ENCODE measurements around the gene RADIL.

Gene RADIL

GRCh38 chr7:4785371-4785770, 98.1 kb downstream of the RADIL start:
- ChIA-PET POLR2A (interaction anchor here (1.3 kb wide), 1 partner anchor 10 kb away, joined by 4 read pairs; the partner anchor contains the start of gene AP5Z1), CTCF (no interaction called here)
- Histone ChIP-seq H3K27ac (ENCODE audit: extremely low read depth, low read depth, low read length) (no peak overlapping the region), H3K4me3 (ENCODE audit: low read depth, low read length) (no peak overlapping the region), H3K9me3 (ENCODE audit: control insufficient read depth, insufficient read depth, low read depth, low read length) (no peaks in the 10 kb centered on the region), H3K36me3 (ENCODE audit: control insufficient read depth in 2 of 2, insufficient read depth in 1 of 2, low read length in 2 of 2) (peaks cover 0 to 54% of the 10 kb centered on the region in 2 experiments; a peak in 2 of 3 replicates), H3K4me1 (ENCODE audit: control insufficient read depth, insufficient read depth, low read length) (no peaks in the 10 kb centered on the region)
- TF ChIP-seq GFI1B (tag by site-specific recombination; IDR thresholded peaks at IDR 0.05): no peak
- no peak for TF ChIP-seq PRDM4 (tag by site-specific recombination; IDR thresholded peaks at IDR 0.05)
- no peak for TF ChIP-seq ZNF701 (tag by site-specific recombination; IDR thresholded peaks at IDR 0.05)
- TF ChIP-seq KLF9 (tag by site-specific recombination; IDR thresholded peaks at IDR 0.05; ENCODE audit: low read depth): no peak
- no peak for TF ChIP-seq ZSCAN16 (tag by site-specific recombination; IDR thresholded peaks at IDR 0.05)
- no peak for TF ChIP-seq ZNF623 (tag by site-specific recombination; IDR thresholded peaks at IDR 0.05)
- no peak for TF ChIP-seq HOXD13 (CRISPR knock-in tag; IDR thresholded peaks at IDR 0.05; ENCODE audit: borderline replicate concordance)
- no peak for TF ChIP-seq HIC1 (tag by site-specific recombination; IDR thresholded peaks at IDR 0.05)
- TF ChIP-seq ZNF24 (tag by site-specific recombination; IDR thresholded peaks at IDR 0.05): no peak
- TF ChIP-seq REST (tag by site-specific recombination; IDR thresholded peaks at IDR 0.05): no peak
- TF ChIP-seq ZSCAN23 (tag by site-specific recombination; IDR thresholded peaks at IDR 0.05): no peak
- no peak for TF ChIP-seq INSM2 (tag by site-specific recombination; IDR thresholded peaks at IDR 0.05)
- no peak for TF ChIP-seq ZSCAN5A (tag by site-specific recombination; IDR thresholded peaks at IDR 0.05)
- TF ChIP-seq ZNF645 (tag by site-specific recombination; IDR thresholded peaks at IDR 0.05): no peak
- TF ChIP-seq ZNF302 (tag by site-specific recombination; IDR thresholded peaks at IDR 0.05; ENCODE audit: low read depth): no peak
- no peak for TF ChIP-seq ZNF610 (tag by site-specific recombination; IDR thresholded peaks at IDR 0.05; ENCODE audit: borderline replicate concordance)
- no peak for TF ChIP-seq ZNF280D (tag by site-specific recombination; IDR thresholded peaks at IDR 0.05)
- TF ChIP-seq ZFP3 (tag by site-specific recombination; IDR thresholded peaks at IDR 0.05; ENCODE audit: low read depth): no peak
